Lower leg skin (tissue), 4 donors: ENCODE data around the gene DIAPH1. TPM values are rescaled to one million over a fixed set of nuclear protein-coding genes. Genes with fewer than 3 reads are reported as not detected.

Experiments
- DNase-seq, 2 donors: peaks; one replicate each; pipeline ENCODE4 v3.0.0-alpha.2; 2019; ENCODE audit warnings: low spot score in 2 of 2
- H3K4me3 ChIP-seq: fragments of 200-600 bp; sonication (generic); 2 replicates; pipeline ENCODE4 v1.5.1; 2017; ENCODE audit warnings: mild to moderate bottlenecking, low read depth; ENCODE audit not compliant: poor library complexity, severe bottlenecking
- CTCF ChIP-seq, 3 donors: fragments of 450-650 bp; IDR thresholded peaks; one replicate each; pipeline ENCODE4 v1.5.1; 2016; ENCODE audit warnings: antibody characterized with exemption in 3 of 3, mild to moderate bottlenecking in 3 of 3, moderate library complexity in 2 of 3
- POLR2A ChIP-seq, 2 donors: fragments of 450-650 bp; IDR thresholded peaks; one replicate each; pipeline ENCODE4 v1.6.1; 2016 to 2017; ENCODE audit warnings: antibody characterized with exemption in 2 of 2, mild to moderate bottlenecking in 1 of 2, moderate library complexity in 1 of 2
- WGBS, 2 donors: methylation state at CpG; one replicate each; pipeline ENCODE4 v1.1.5; 2018; 5-methylcytosine and 5-hydroxymethylcytosine counted together
- intact Hi-C: fragments of 100-400 bp; cut with DNase I; formaldehyde crosslinking; loops from one replicate; pipeline ENCODE4 v1.15.0; 2023; ENCODE audit warnings: low total_unique reads
- total RNA-seq, 4 donors: library from RNA; depleted of rRNA; stranded (reverse); fragments of >200 nt; gene quantifications; one replicate each; pipeline ENCODE4 v1.1.0, GENCODE V29; 2016

The DIAPH1 gene
- total RNA-seq, 4 donors from 2014 or later, result 64.9 to 101 (median 88.7) TPM

- intact Hi-C loops, result no loop called here
- H3K4me3 ChIP-seq, result peak within 1 kb of the TSS; percentile 40
- no peak for TF ChIP-seq CTCF (IDR thresholded peaks at IDR 0.05)
- no peak for TF ChIP-seq POLR2A (IDR thresholded peaks at IDR 0.05)
- WGBS, 2 donors, result 8% methylated on average over 37 to 40 of the region's 50 CpGs
- DNase-seq, result peak; percentile 82 to 98
Observed at GRCh38 chr5:141650851-141651727, 32.3 kb upstream of the DIAPH1 start, which contains the start of gene FCHSD1. Gene FCHSD1 (minus strand): TSS chr5:141651418. CDS start chr5:141651368, 50 bp downstream.

- TF ChIP-seq POLR2A (IDR thresholded peaks at IDR 0.05) (no peak), CTCF (IDR thresholded peaks at IDR 0.05) (no peak)
- no peak overlapping the region for H3K4me3 ChIP-seq
- intact Hi-C loops, result no loop called here
- DNase-seq, result no peak
Observed at GRCh38 chr5:141649972-141650371, 31.2 kb upstream of the DIAPH1 start.

GRCh38 chr5:141649056-141649688 lies 30.4 kb upstream of the DIAPH1 start:
- 93 to 94% methylated on average over 16 to 17 of the region's 17 CpGs for WGBS, 2 donors
- TF ChIP-seq POLR2A (IDR thresholded peaks at IDR 0.05), result no peak
- TF ChIP-seq CTCF (IDR thresholded peaks at IDR 0.05), result no peak
- H3K4me3 ChIP-seq, result no peak overlapping the region
- intact Hi-C loops, result no loop called here
- DNase-seq, result no peak

- no peak overlapping the region for H3K4me3 ChIP-seq
- intact Hi-C loops, result no loop called here
- no peak for DNase-seq
- TF ChIP-seq CTCF (IDR thresholded peaks at IDR 0.05), result no peak
- TF ChIP-seq POLR2A (IDR thresholded peaks at IDR 0.05), result no peak
- 80 to 91% methylated on average over 3 of the region's 3 CpGs for WGBS, 2 donors
Observed at GRCh38 chr5:141647851-141648250, 29.1 kb upstream of the DIAPH1 start.

- DNase-seq, result no peak
- no peak overlapping the region for H3K4me3 ChIP-seq
- WGBS, 2 donors, result 84 to 86% methylated on average over 5 of the region's 5 CpGs
- intact Hi-C loops, result no loop called here
- no peak for TF ChIP-seq CTCF (IDR thresholded peaks at IDR 0.05)
- no peak for TF ChIP-seq POLR2A (IDR thresholded peaks at IDR 0.05)
Observed at GRCh38 chr5:141647242-141647641, 28.4 kb upstream of the DIAPH1 start.
